T-helper 2 cell treated with Interferon-gamma antibody and Interleukin-4, amounts not matched to agents 5 μg/mL and 100 μg/mL, for 36 hours (primary cell): ENCODE data around the gene SLC12A4.
A peak's percentile ranks its signal among the peaks of the same experiment; 100 is the strongest.

Experiments used
- DNase-seq: peaks from one replicate; pipeline ENCODE4 v3.0.0; 2021; ENCODE audit warnings: low spot score
- H3K27ac Mint-ChIP-seq: one replicate; pipeline ENCODE4 v1.8.0; 2021; ENCODE audit warnings: mild to moderate bottlenecking, mixed read lengths
- H3K27me3 Mint-ChIP-seq: one replicate; pipeline ENCODE4 v1.8.0; 2021; ENCODE audit warnings: low read depth, mixed read lengths
- H3K36me3 Mint-ChIP-seq: one replicate; pipeline ENCODE4 v1.8.0; 2021; ENCODE audit warnings: low read depth, mixed read lengths
- H3K4me1 Mint-ChIP-seq: one replicate; pipeline ENCODE4 v1.8.0; 2021; ENCODE audit warnings: low read depth, mixed read lengths
- H3K4me3 Mint-ChIP-seq: one replicate; pipeline ENCODE4 v1.8.0; 2022; ENCODE audit warnings: mild to moderate bottlenecking, moderate library complexity, mixed read lengths
- H3K9me3 Mint-ChIP-seq: one replicate; pipeline ENCODE4 v1.8.0; 2021; ENCODE audit warnings: mixed read lengths

The SLC12A4 gene

GRCh38 chr16:67963292-67963661 is 5.2 kb downstream of the SLC12A4 start:
- Mint-ChIP-seq H3K36me3 (peaks cover 19% of the 10 kb centered on the region), H3K27ac (no peak overlapping the region), H3K9me3 (no peaks in the 10 kb centered on the region), H3K4me1 (peaks cover 13% of the 10 kb centered on the region), H3K27me3 (no peaks in the 10 kb centered on the region), H3K4me3 (no peak overlapping the region)
- DNase-seq: no peak

GRCh38 chr16:67962135-67962534 is 6.3 kb downstream of the SLC12A4 start:
- no peaks in the 10 kb centered on the region for H3K9me3 Mint-ChIP-seq
- H3K4me1 Mint-ChIP-seq: peaks cover 8% of the 10 kb centered on the region
- peaks cover 22% of the 10 kb centered on the region for H3K36me3 Mint-ChIP-seq
- no peaks in the 10 kb centered on the region for H3K27me3 Mint-ChIP-seq
- no peak overlapping the region for H3K27ac Mint-ChIP-seq
- DNase-seq: no peak
- no peak overlapping the region for H3K4me3 Mint-ChIP-seq

- no peaks in the 10 kb centered on the region for H3K27me3 Mint-ChIP-seq
- no peak for DNase-seq
- H3K4me1 Mint-ChIP-seq: peaks cover 4% of the 10 kb centered on the region
- peaks cover 22% of the 10 kb centered on the region for H3K36me3 Mint-ChIP-seq
- no peak overlapping the region for H3K27ac Mint-ChIP-seq
- no peaks in the 10 kb centered on the region for H3K9me3 Mint-ChIP-seq
- H3K4me3 Mint-ChIP-seq: no peak overlapping the region
Observed at GRCh38 chr16:67961551-67961957, 6.9 kb downstream of the SLC12A4 start.

GRCh38 chr16:67959536-67960329 is 8.7 kb downstream of the SLC12A4 start:
- H3K27ac Mint-ChIP-seq: peak overlapping the region; percentile 42

GRCh38 chr16:67957622-67958021 is 10.8 kb downstream of the SLC12A4 start:
- Mint-ChIP-seq H3K27me3 (no peaks in the 10 kb centered on the region), H3K4me3 (no peak overlapping the region), H3K27ac (no peak overlapping the region), H3K9me3 (no peaks in the 10 kb centered on the region), H3K4me1 (no peaks in the 10 kb centered on the region), H3K36me3 (peaks cover 16% of the 10 kb centered on the region)
- no peak for DNase-seq

More at GRCh38 chr16:67959536-67960329, 8.7 kb downstream of the SLC12A4 start:
- no peaks in the 10 kb centered on the region for H3K27me3 Mint-ChIP-seq
- H3K4me3 Mint-ChIP-seq: no peak overlapping the region
- H3K9me3 Mint-ChIP-seq: no peaks in the 10 kb centered on the region
- no peaks in the 10 kb centered on the region for H3K4me1 Mint-ChIP-seq
- peaks cover 19% of the 10 kb centered on the region for H3K36me3 Mint-ChIP-seq
- no peak for DNase-seq

GRCh38 chr16:67954421-67955196 is 13.8 kb downstream of the SLC12A4 start:
- H3K36me3 Mint-ChIP-seq: peaks cover 12% of the 10 kb centered on the region
- H3K27me3 Mint-ChIP-seq: no peaks in the 10 kb centered on the region
- H3K9me3 Mint-ChIP-seq: no peaks in the 10 kb centered on the region
- peak overlapping the region; percentile 45 for H3K27ac Mint-ChIP-seq
- DNase-seq: no peak
- no peak overlapping the region for H3K4me3 Mint-ChIP-seq
- H3K4me1 Mint-ChIP-seq: no peaks in the 10 kb centered on the region

- no peak overlapping the region for H3K4me3 Mint-ChIP-seq
- H3K27me3 Mint-ChIP-seq: no peaks in the 10 kb centered on the region
- no peak overlapping the region for H3K27ac Mint-ChIP-seq
- no peak for DNase-seq
- H3K4me1 Mint-ChIP-seq: no peaks in the 10 kb centered on the region
- peaks cover 12% of the 10 kb centered on the region for H3K36me3 Mint-ChIP-seq
- H3K9me3 Mint-ChIP-seq: no peaks in the 10 kb centered on the region
Observed at GRCh38 chr16:67953641-67954375, 14.6 kb downstream of the SLC12A4 start.

- Mint-ChIP-seq H3K9me3 (no peaks in the 10 kb centered on the region), H3K27me3 (no peaks in the 10 kb centered on the region), H3K27ac (no peak overlapping the region), H3K4me1 (no peaks in the 10 kb centered on the region), H3K4me3 (no peak overlapping the region), H3K36me3 (peaks cover 11% of the 10 kb centered on the region)
- DNase-seq: no peak
Observed at GRCh38 chr16:67951485-67951884, 17.0 kb downstream of the SLC12A4 start.

GRCh38 chr16:67950335-67950843 is 18.0 kb downstream of the SLC12A4 start:
- Mint-ChIP-seq H3K9me3 (no peaks in the 10 kb centered on the region), H3K4me1 (no peaks in the 10 kb centered on the region), H3K36me3 (peaks cover 11% of the 10 kb centered on the region), H3K27ac (no peak overlapping the region), H3K27me3 (no peaks in the 10 kb centered on the region), H3K4me3 (no peak overlapping the region)
- no peak for DNase-seq

GRCh38 chr16:67949645-67950044 is 18.8 kb downstream of the SLC12A4 start:
- H3K27me3 Mint-ChIP-seq: no peaks in the 10 kb centered on the region
- H3K4me3 Mint-ChIP-seq: no peak overlapping the region
- no peaks in the 10 kb centered on the region for H3K4me1 Mint-ChIP-seq
- no peak for DNase-seq
- peaks cover 12% of the 10 kb centered on the region for H3K36me3 Mint-ChIP-seq
- H3K9me3 Mint-ChIP-seq: no peaks in the 10 kb centered on the region
- H3K27ac Mint-ChIP-seq: no peak overlapping the region

GRCh38 chr16:67948015-67948414 is 20.4 kb downstream of the SLC12A4 start:
- H3K36me3 Mint-ChIP-seq: peaks cover 16% of the 10 kb centered on the region

GRCh38 chr16:67946966-67947558 is 21.4 kb downstream of the SLC12A4 start:
- peaks cover 18% of the 10 kb centered on the region for H3K36me3 Mint-ChIP-seq
- no peaks in the 10 kb centered on the region for H3K4me1 Mint-ChIP-seq
- no peak overlapping the region for H3K4me3 Mint-ChIP-seq
- H3K9me3 Mint-ChIP-seq: no peaks in the 10 kb centered on the region
- H3K27ac Mint-ChIP-seq: no peak overlapping the region
- no peak for DNase-seq
- no peaks in the 10 kb centered on the region for H3K27me3 Mint-ChIP-seq

More at GRCh38 chr16:67948015-67948414, 20.4 kb downstream of the SLC12A4 start:
- Mint-ChIP-seq H3K4me3 (no peak overlapping the region), H3K4me1 (no peaks in the 10 kb centered on the region), H3K27me3 (no peaks in the 10 kb centered on the region), H3K27ac (peak overlapping the region; percentile 53), H3K9me3 (no peaks in the 10 kb centered on the region)
- no peak for DNase-seq

GRCh38 chr16:67946128-67946569 is 22.3 kb downstream of the SLC12A4 start:
- Mint-ChIP-seq H3K27ac (no peak overlapping the region), H3K4me3 (no peak overlapping the region), H3K9me3 (no peaks in the 10 kb centered on the region), H3K36me3 (peaks cover 19% of the 10 kb centered on the region), H3K27me3 (no peaks in the 10 kb centered on the region), H3K4me1 (peaks cover 5% of the 10 kb centered on the region)
- DNase-seq: no peak
